Activated CD8-positive, alpha-beta memory T cell treated with anti-CD3 and anti-CD28 coated beads, Interleukin-2, amount 50 U/mL, for 48 hours (primary cell): ENCODE results near the gene NEGR1.

Source experiments
- DNase-seq: peaks from one replicate; pipeline ENCODE4 v3.0.0-alpha.2; 2020

NEGR1 gene

DNA sequence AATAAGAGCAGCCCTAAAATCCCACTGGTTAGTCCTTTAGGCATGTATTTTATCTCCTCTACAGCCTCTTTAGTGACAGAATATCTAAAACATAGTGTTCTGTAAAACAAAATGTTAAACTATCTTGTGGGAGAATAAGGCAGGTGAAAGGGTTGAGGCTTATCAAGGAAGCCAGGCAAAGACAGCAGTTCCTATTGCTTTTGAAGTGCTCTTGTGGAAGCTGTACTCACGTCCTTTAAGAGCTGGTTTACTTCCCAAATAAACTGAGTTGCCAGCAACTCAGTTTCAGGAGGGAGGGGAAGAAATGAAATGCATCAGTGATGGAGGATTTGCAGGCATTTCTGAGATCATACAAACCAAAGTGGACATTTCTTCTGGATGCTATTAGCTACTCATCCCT is 671.9 kb downstream of the NEGR1 start:
- no peak for DNase-seq

GRCh38 chr1:71603044-71603776 is 679.1 kb downstream of the NEGR1 start:
- no peak for DNase-seq

DNA sequence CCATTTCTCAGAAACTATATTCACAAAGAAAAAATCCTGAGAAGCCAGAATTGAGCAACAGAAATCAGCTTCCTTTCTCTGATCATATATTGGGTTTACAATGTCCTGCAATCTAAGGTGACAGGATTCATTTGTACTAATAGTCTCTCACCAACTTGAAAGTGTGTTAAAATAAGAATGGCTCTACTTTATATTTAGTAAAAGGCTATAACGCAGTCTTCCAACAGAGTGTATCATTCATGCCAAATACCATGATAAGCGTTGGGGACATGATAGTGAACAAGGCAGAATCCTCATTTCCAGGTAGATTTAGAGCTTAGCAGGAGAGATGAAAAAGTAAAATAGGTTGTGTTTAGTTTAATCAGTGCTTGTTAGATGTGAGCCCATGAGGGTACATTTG is 682.3 kb downstream of the NEGR1 start:
- DNase-seq = no peak

GRCh38 chr1:71599306-71599705 is 683.0 kb downstream of the NEGR1 start:
- DNase-seq = no peak

DNA sequence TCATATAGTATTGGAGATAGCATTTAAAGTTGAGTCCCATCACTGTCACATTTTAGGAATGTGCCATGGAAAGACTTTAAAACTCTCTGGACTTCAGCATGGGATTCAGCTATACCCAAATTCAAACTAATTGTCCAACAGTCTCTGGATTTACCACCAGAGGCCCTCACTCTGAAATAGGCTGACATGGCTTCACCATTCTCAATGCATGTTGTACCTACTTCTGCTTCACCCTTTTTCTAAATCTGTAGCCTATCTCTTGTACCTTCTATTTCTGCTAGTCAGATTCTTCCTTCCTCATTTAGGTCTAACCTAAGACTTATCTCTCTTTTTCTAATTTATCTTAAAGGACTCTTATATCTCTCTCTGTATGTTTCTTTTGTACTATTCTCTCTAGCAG is 688.8 kb downstream of the NEGR1 start:
- DNase-seq = no peak

DNA sequence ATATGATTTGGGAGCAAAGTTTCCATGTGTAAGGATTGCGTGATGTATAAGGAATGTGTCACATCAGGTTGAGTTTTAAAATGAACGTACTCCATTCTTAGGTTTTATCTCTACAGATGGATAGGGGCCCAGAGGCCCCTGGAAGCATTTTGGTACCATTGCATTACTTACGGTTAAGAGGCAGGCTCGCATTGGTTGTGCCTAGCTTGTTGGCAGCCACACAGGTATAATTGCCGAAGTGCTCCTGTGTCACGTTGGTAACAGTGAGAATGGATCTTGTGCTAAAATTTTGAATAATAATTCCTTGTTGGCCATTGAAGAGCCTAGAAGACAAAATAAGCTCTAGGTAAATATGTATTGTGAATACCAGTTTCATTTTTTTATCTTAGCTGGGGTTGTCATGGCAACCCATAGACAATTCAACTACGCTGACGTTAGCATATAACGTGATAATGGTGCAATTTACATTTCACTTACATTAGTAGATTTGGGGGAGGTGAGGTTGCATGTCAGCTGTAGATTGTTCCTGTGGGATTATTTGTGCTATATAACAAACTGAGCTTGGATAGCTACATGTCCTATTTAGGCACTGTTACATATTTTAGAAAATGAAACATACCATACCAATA is 689.6 kb downstream of the NEGR1 start:
- DNase-seq = no peak

- DNase-seq = no peak
Measured at GRCh38 chr1:71589005-71589404, 693.3 kb downstream of the NEGR1 start.

DNA sequence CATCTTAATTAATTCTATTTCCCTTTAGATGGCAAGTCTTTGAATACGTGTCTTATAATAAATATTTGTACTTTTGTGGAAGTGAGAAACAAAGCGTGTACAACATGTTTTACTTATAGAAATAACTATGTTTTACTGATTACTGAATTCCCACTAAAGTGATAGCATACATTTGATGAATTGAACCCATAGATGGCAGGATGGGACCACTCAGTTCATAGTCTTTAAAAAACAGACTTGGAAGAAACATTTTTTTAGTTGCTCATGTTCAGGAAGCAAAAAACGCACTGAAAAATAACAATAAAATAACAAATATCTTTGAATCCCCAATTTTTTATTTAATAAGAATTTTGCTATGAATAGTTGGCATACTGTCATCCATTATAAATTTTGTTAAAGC is 694.4 kb downstream of the NEGR1 start:
- no peak for DNase-seq

DNA sequence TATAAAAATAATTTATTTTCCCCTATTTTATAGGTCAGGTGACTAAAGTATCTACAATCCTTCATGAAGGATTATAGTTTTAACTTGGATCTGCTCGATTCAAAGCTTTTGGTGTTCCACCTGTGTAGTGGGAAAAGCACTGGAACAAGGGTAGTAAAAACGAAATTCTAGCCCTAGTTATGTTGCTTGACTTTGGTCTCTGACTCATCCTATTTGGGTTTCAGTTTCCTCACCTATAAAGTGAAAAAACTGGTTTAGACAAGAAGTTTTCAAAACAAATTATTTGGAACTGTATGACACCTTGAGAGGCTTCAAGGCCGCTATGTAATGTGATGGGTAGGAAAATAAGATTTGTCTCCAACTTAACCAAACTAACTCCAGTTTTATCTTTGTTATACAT is 696.3 kb downstream of the NEGR1 start:
- no peak for DNase-seq

DNA sequence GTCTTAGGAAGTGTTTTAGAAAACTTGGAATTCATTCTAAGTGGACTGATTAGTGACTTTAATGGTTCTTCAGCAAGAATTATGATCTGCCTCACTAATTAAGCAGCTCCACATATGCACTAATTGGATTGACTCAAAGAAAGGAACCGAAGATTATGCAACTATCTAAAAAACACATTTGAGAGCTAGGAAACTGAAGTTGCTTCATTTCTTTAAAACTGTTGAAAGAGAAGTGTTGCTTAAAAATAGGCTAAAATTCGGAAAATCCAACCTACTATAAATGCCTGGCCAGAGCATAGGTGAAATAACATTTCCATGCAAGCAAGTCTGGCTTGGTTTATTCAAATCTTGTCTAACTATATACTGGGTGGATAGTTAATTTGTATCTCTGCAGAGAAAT is 698.6 kb downstream of the NEGR1 start:
- no peak for DNase-seq

DNA sequence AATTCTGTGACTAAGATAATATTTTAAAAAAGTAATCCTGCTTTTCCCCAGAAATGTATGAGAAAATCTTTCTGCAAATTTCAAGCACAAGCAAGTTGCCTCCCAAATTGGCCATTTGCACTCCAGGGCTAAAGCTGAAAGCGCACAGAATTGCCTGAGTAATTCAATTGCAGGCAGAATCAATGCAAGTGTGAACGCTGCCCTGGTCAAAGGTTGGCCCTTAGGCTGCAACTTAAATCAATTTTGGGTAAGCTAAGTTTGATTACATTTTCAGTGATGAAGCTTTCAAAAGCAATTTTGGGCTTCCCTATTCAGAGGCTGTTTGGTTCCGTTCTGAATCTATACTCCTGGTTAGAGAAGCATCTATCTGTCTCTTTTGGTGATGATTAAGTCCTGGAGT is 699.7 kb downstream of the NEGR1 start:
- DNase-seq = no peak

- DNase-seq = no peak
Measured at GRCh38 chr1:71577451-71578131, 704.7 kb downstream of the NEGR1 start.

GRCh38 chr1:71572038-71572437 is 710.3 kb downstream of the NEGR1 start:
- no peak for DNase-seq

DNA sequence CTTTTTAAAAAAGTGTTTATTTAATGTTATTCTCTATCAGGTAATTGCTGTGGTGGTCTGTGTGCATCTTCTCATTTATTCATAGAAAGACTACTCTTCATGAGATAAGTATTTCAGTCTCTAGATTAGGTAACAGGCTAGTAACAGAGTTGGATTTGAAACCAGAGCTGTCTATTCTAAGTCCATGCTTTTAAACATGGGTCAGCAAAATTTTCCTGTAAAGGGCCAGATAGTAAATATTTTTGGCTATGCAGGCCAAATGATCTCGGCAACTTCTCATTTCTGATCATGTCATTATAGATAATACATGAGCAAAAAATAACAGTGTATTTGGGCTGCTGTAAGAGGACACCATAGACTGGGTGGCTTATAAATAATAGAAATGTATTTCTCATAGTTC is 715.9 kb downstream of the NEGR1 start:
- DNase-seq = no peak

DNA sequence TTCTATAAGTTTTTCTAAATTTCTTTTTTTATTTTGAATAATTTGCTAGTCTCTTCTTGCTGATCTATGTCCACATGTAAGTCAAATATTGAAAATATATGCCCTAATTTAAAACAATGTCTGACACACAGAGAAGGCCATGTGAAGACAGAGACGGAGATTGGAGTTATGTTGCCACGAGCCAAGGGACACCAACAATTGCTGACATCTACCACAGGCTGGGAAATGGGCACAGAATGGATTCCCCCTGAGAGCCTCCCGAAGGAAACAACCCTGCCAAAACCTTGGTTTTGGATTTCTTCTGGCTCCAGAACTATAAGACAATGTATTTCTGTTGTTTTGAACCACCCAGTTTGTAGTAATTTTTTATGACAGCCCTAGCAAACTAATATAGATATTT is 716.5 kb downstream of the NEGR1 start:
- no peak for DNase-seq

- DNase-seq = no peak
Measured at GRCh38 chr1:71565262-71565661, 717.1 kb downstream of the NEGR1 start.

GRCh38 chr1:71562298-71562697 is 720.0 kb downstream of the NEGR1 start:
- DNase-seq = no peak

DNA sequence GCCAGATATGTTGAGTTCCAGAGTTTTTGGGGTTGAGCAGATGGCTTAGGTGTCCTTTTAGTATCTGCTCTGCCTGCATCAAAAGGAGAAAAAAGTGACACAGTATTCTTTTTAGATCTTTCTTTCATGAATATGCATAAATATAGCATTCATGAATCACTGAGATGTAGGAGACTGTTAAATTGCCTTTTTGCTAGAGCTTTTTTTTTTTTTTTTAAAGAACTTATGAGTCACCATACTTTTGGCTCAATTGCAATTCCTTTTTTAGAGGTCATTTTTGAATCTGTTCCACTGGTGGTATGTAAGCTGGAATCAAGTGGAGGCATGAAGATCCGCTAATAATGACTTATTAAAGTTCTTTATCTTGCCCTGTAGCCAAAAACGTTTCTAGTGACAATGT is 720.6 kb downstream of the NEGR1 start:
- no peak for DNase-seq

GRCh38 chr1:71561206-71561605 is 721.1 kb downstream of the NEGR1 start:
- no peak for DNase-seq

DNA sequence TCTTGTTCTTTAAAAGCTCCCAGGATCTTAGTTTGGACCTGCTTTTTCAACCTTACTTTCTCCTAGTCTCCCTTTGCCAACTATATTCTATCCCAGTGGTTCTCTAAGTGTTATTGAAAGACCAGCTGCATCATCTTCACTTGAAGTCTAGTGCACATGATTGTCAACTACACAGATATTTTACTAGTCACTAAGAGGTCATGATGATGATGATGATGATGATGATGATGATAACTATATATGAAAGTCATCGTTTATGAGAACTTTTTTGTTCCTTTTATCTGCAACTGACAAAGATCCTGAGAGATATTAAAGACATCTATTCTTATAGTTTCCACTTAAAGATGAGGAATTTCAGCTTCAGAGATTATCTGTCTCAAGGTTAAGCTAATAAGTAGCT is 722.5 kb downstream of the NEGR1 start:
- DNase-seq = no peak

DNA sequence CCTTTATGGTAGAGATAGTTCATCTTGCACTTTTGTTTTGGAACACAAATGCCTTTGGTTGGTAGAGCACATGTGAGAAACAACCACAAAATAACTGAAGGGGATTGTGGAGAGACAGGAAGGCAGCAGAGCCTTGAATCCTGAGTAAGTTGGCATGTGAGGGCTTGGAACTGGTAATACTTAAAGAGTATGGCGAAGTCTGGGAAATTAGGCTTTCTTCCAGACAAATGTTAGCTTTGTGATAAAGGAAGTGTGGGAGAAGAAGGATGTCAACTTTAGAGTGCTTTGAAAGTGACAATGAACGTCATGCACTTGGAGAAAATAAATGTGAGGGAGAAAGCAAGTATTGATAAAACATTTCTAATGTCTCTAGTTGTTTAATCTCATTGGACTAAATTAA is 725.2 kb downstream of the NEGR1 start:
- DNase-seq = no peak

- no peak for DNase-seq
Measured at GRCh38 chr1:71548398-71548890, 733.9 kb downstream of the NEGR1 start.

DNA sequence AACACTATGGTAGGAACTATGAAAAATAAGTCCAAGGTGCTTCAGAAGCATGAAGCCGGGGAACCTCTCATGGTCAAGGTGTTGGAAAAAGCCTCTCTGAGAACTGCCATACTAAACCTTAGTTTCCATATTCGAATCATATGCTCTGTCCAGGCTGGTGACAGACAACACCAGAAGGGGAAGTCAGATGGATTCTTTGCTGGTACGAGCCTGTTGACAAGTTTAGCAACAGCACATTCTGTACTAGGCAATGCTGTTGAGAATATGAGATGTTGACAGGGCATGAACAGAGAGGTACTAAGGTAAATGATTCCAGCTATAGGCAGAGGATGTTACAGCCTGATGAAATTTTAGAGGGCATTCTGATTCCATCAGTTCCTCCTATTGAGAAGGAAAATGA is 740.2 kb downstream of the NEGR1 start:
- DNase-seq = no peak

GRCh38 chr1:71533950-71534349 is 748.4 kb downstream of the NEGR1 start:
- DNase-seq = no peak
